Measurements from ENCODE around the gene PSMB9. TPM values are rescaled to one million over a fixed set of nuclear protein-coding genes. Genes with fewer than 3 reads are reported as not detected.
A peak's percentile ranks its signal among the peaks of the same experiment; 100 is the strongest.
"Not testable (repeated sequence)": the region's sequence is repeated elsewhere in the genome, so short reads cannot be mapped to it uniquely, and the experiment has no call there.

Gene PSMB9
- total RNA-seq, 3 donors from 2014 or later: 37.4 to 108 (median 39.0) TPM

DNA sequence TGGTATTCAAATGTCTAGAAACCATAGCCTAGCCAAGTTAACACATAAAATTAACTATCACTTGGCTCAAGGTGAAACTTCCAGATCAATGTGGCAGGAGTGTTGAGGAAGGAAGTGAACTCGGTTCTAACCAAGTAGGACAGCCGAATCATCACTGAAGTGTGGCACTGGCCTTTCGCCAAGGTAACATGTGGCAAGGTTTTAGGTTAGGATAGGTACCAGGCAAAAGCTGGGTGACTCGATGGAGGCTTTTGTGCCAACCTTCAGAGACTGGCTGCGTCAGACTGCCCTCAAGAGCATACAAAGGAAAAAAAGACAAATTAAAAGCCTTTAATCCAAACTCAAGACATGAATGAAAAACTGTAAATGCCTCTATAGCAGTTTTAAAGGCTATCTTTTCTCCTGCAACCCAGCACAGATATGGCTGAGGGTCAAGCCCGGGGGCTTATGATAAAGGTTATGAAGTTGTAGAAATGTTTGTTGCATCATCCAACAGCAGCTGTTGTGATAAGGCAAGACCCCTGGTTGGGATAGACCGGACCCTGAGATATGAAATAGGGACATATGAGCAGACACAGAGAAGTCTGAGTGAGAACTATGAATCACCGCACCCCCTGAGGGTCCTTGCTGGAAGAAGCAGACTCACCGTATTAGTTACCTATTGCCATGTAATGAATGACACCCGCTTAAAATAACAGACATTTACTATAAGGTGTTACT lies 11.9 kb downstream of the PSMB9 start:
- intact Hi-C loops (cut with DNase I, micrococcal nuclease): loop anchor here in 1 of 2 donors (5.0 kb wide), 1 partner anchor 39 kb away; no protein-coding TSS in a partner anchor
- H3K4me3 ChIP-seq: no peak overlapping the region
- TF ChIP-seq, protein P1, sequence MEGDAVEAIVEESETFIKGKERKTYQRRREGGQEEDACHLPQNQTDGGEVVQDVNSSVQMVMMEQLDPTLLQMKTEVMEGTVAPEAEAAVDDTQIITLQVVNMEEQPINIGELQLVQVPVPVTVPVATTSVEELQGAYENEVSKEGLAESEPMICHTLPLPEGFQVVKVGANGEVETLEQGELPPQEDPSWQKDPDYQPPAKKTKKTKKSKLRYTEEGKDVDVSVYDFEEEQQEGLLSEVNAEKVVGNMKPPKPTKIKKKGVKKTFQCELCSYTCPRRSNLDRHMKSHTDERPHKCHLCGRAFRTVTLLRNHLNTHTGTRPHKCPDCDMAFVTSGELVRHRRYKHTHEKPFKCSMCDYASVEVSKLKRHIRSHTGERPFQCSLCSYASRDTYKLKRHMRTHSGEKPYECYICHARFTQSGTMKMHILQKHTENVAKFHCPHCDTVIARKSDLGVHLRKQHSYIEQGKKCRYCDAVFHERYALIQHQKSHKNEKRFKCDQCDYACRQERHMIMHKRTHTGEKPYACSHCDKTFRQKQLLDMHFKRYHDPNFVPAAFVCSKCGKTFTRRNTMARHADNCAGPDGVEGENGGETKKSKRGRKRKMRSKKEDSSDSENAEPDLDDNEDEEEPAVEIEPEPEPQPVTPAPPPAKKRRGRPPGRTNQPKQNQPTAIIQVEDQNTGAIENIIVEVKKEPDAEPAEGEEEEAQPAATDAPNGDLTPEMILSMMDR (IDR thresholded peaks at IDR 0.05): no peak
- DNase-seq (no peak), ATAC-seq (no peak)
- no peaks in the 10 kb centered on the region for H3K36me3 ChIP-seq (ENCODE audit: low read depth)
- no peaks in the 10 kb centered on the region for H3K9me3 ChIP-seq
- no peaks in the 10 kb centered on the region for H3K4me1 ChIP-seq (ENCODE audit: low read depth)

- H3K36me3 ChIP-seq (ENCODE audit: low read depth): no peaks in the 10 kb centered on the region
- TF ChIP-seq, protein P1 (IDR thresholded peaks at IDR 0.05): no peak
- intact Hi-C loops (cut with DNase I, micrococcal nuclease): loop anchor here in 1 of 2 donors (5.0 kb wide), 1 partner anchor 40 kb away; no protein-coding TSS in a partner anchor
- no peak for DNase-seq
- no peak overlapping the region for H3K4me3 ChIP-seq
- H3K9me3 ChIP-seq: no peaks in the 10 kb centered on the region
- peak; percentile 62 for ATAC-seq
- no peaks in the 10 kb centered on the region for H3K4me1 ChIP-seq (ENCODE audit: low read depth)
Measured at GRCh38 chr6:32867022-32867477, 13.1 kb downstream of the PSMB9 start.

DNA sequence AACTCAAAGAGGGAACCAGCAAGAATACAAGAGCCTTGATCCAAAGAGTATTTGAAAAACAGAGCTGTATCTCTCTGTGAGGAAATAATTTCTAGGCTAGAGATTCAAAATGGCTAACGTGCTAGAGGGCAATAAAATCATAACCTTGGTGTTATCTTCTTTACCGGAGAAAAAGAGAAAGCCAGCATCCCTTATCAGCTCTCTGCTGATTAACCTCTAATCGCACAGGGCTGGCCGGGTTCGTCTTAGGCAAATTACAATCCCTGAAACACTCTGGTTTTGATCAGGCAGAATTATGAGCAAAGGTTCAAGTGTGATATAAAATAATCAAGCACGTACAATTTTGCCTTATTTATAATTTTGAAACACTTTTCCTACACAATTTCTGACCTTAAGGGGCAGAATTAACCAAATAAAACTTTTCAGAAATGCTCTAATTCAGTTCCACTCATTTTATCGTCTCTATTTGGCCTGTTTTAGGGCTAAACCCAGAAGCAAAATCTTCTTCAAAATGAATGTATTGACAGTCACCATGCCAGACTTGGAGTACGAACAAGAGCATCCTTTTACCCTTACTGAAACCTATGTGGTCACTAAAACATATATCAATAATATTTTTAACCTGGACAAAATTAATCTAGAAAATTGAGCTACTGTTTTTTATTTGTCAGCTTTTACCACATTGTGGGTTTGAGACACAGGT lies 13.7 kb downstream of the PSMB9 start:
- Histone ChIP-seq H3K36me3 (ENCODE audit: low read depth) (no peaks in the 10 kb centered on the region), H3K4me1 (ENCODE audit: low read depth) (no peaks in the 10 kb centered on the region), H3K4me3 (no peak overlapping the region), H3K9me3 (no peaks in the 10 kb centered on the region)
- TF ChIP-seq, protein P1 (IDR thresholded peaks at IDR 0.05): no peak
- ATAC-seq (peak; percentile 44), DNase-seq (no peak)
- intact Hi-C loops (cut with DNase I, micrococcal nuclease): loop anchor here in 1 of 2 donors (2.0 to 5.0 kb wide), 2 partner anchors 29 to 40 kb away; partner anchors contain the start of gene TAP2

GRCh38 chr6:32868257-32868788 lies 14.3 kb downstream of the PSMB9 start:
- peak in 2 of 3 donors; percentile 80 to 94 for DNase-seq
- no peak overlapping the region for H3K4me3 ChIP-seq
- H3K9me3 ChIP-seq: no peaks in the 10 kb centered on the region
- H3K36me3 ChIP-seq (ENCODE audit: low read depth): no peaks in the 10 kb centered on the region
- TF ChIP-seq, protein P1 (IDR thresholded peaks at IDR 0.05): peak; percentile 58
- intact Hi-C loops (cut with DNase I, micrococcal nuclease): loop anchor here in 1 of 2 donors (2.0 to 5.0 kb wide), 2 partner anchors 30 to 41 kb away; partner anchors contain the start of gene TAP2
- ATAC-seq: peak; percentile 86
- H3K4me1 ChIP-seq (ENCODE audit: low read depth): no peaks in the 10 kb centered on the region

DNA sequence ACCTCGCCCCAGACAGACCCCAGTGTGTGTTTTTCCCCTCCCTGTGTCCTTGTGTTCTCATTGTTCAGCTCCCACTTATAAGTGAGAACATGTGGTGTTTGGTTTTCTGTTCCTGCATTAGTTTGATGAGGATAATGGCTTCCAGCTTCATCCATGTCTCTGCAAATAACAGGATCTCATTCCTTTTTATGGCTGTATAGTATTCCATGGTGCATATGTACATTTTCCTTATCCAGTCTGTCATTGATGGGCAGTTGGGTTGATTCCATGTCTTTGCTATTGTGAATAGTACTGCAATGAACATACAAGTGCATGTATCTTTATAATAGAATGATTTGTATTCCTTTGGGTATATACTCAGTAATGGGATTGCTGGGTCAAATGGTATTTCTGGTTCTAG lies 20.0 kb downstream of the PSMB9 start:
- intact Hi-C loops (cut with DNase I, micrococcal nuclease); H3K9me3 ChIP-seq; H3K4me1 ChIP-seq (ENCODE audit: low read depth); H3K4me3 ChIP-seq; H3K36me3 ChIP-seq (ENCODE audit: low read depth); DNase-seq; ATAC-seq: not testable (repeated sequence)

Data from mucosa of descending colon (tissue), 3 donors.